HL-60 (cell line): ENCODE results near the gene TLL2.
"Not testable (repeated sequence)": the region's sequence is repeated elsewhere in the genome, so short reads cannot be mapped to it uniquely, and the experiment has no call there.

ENCODE experiments used
- DNase-seq, 2 experiments: peaks; one replicate each; pipeline ENCODE4 v3.0.0-alpha.2; 2010 to 2020; ENCODE audit warnings: low read depth in 1 of 2, low spot score in 1 of 2
- H3K27ac ChIP-seq: fragments of 250-450 bp; sonication (Bioruptor Pico); replicated peaks from 2 replicates; pipeline ENCODE4 v1.5.1; 2020; ENCODE audit warnings: mild to moderate bottlenecking, moderate library complexity
- H3K27me3 ChIP-seq: fragments of 250-450 bp; sonication (Bioruptor Pico); 2 replicates; pipeline ENCODE4 v1.5.1; 2021; ENCODE audit warnings: mild to moderate bottlenecking, moderate library complexity; ENCODE audit not compliant: insufficient read depth, poor library complexity, severe bottlenecking
- H3K4me3 ChIP-seq: replicated peaks from 2 replicates; pipeline ENCODE4 v1.5.1; 2011; ENCODE audit warnings: mild to moderate bottlenecking, control low read depth, low read length; ENCODE audit not compliant: insufficient read depth
- CTCF ChIP-seq: IDR thresholded peaks from one replicate; pipeline ENCODE4 v1.5.1; 2011; ENCODE audit warnings: low read length, control low read depth, inconsistent platforms; ENCODE audit not compliant: insufficient read depth
- GABPA ChIP-seq: IDR thresholded peaks from 2 replicates; pipeline ENCODE4 v1.6.1; 2012; ENCODE audit warnings: low read depth
- POLR2AphosphoS5 ChIP-seq: IDR thresholded peaks from 2 replicates; pipeline ENCODE4 v1.6.1; 2012; ENCODE audit warnings: low read depth
- REST ChIP-seq: IDR thresholded peaks from 2 replicates; pipeline ENCODE4 v1.6.1; 2012; ENCODE audit warnings: low read depth; ENCODE audit not compliant: insufficient replicate concordance
- SPI1 ChIP-seq: IDR thresholded peaks from 2 replicates; pipeline ENCODE4 v1.6.1; 2012; ENCODE audit warnings: low read depth, mild to moderate bottlenecking, borderline replicate concordance

TLL2 gene

GRCh38 chr10:96556003-96556402 lies 42.3 kb upstream of the TLL2 start:
- DNase-seq: no peak
- no peak for TF ChIP-seq POLR2AphosphoS5
- TF ChIP-seq CTCF: peak; percentile 17
- no peak for TF ChIP-seq REST

GRCh38 chr10:96555330-96555729 lies 41.6 kb upstream of the TLL2 start:
- H3K27ac ChIP-seq: no peak overlapping the region
- no peaks in the 10 kb centered on the region for H3K27me3 ChIP-seq
- no peak for DNase-seq
- no peak overlapping the region for H3K4me3 ChIP-seq
- TF ChIP-seq POLR2AphosphoS5: no peak
- no peak for TF ChIP-seq CTCF
- TF ChIP-seq REST: no peak
- TF ChIP-seq SPI1: no peak
- no peak for TF ChIP-seq GABPA

More at GRCh38 chr10:96556003-96556402, 42.3 kb upstream of the TLL2 start:
- H3K27ac ChIP-seq: no peak overlapping the region
- no peaks in the 10 kb centered on the region for H3K27me3 ChIP-seq
- H3K4me3 ChIP-seq: no peak overlapping the region

- no peak for DNase-seq
- no peak overlapping the region for H3K27ac ChIP-seq
- H3K27me3 ChIP-seq: no peaks in the 10 kb centered on the region
- TF ChIP-seq REST (no peak), CTCF (no peak), SPI1 (no peak), GABPA (no peak), POLR2AphosphoS5 (no peak)
- H3K4me3 ChIP-seq: no peak overlapping the region
Observed at GRCh38 chr10:96548589-96548988, 34.9 kb upstream of the TLL2 start.

- H3K4me3 ChIP-seq, H3K27ac ChIP-seq, H3K27me3 ChIP-seq, DNase-seq: not testable (repeated sequence)
Observed at GRCh38 chr10:96545558-96545957, 31.8 kb upstream of the TLL2 start.
